GM18907 (cell line): ENCODE measurements around the gene NOMO2.
"Not testable (repeated sequence)": the region's sequence is repeated elsewhere in the genome, so short reads cannot be mapped to it uniquely, and the experiment has no call there.

Experiments used
- ATAC-seq: cut with Tn5 transposase; IDR thresholded peaks from one replicate; pipeline ENCODE4 v1.9.1; 2021; ENCODE audit warnings: mild to moderate bottlenecking, moderate library complexity; ENCODE audit not compliant: unreplicated experiment

Gene NOMO2

GRCh38 chr16:18521445-18522181, 40.3 kb downstream of the NOMO2 start:
- ATAC-seq = not testable (repeated sequence)

GRCh38 chr16:18518536-18519283, 43.2 kb downstream of the NOMO2 start:
- not testable (repeated sequence) for ATAC-seq

GRCh38 chr16:18498430-18498829, 63.5 kb downstream of the NOMO2 start:
- ATAC-seq = not testable (repeated sequence)

DNA sequence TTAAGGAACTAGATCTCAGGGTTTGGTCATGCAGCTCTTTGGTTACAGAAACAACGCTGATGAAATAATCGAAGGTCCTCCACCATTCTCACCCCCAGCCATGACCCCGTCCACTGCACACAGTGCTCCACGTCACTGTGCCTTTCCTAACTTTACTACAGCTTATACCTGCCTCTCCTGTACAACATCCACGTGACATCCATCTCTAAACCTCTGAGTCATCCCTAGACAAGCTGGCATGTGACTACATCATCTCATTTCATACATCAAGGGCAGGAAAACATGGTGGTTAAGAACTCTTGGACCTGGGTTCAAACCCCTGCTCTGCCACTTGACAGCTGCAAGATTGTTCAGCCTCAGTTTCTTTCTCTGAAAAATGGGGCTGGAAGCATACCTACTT, 64.9 kb downstream of the NOMO2 start:
- not testable (repeated sequence) for ATAC-seq

- not testable (repeated sequence) for ATAC-seq
Measured at GRCh38 chr16:18492118-18492897, 69.6 kb downstream of the NOMO2 start.

- ATAC-seq = not testable (repeated sequence)
Measured at GRCh38 chr16:18436025-18436424, 125.9 kb downstream of the NOMO2 start.

GRCh38 chr16:18415827-18416226, 146.1 kb downstream of the NOMO2 start:
- ATAC-seq = not testable (repeated sequence)

DNA sequence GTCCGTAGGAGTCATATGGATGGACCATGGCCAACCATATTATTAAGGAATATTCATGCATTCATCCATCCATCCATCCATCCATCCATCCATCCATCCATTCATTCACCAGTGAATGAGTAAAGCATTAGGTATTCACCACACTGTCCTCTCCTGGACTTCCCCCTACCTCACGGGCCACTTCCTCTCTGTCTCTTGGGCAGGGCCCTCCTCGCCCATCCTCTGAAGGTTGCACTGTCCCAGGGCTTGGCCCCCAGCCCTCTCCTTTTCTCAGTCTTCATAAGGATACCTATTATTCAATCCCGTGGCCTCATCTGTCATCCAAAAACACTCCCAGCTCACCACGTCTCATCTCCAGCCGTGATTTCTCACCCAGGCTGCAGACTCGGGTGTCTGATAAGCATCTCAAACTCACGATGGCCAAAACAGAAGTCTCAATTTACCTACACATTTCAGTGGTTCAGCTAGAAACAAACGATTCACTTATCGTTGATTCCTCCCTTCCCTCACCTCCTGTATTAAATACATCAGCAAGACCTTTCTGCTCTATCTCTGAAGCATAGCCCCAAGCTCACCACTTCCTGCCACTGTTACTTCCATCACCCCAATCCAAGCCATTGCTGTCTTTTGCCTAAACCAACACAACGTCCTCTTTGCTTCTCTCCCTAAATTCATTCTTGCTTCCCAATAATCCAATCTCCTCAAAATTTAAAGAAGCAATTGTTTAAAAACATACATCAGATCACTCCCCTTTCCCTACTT, 152.2 kb downstream of the NOMO2 start:
- not testable (repeated sequence) for ATAC-seq

- ATAC-seq = peak; percentile 59
Measured at GRCh38 chr16:18401851-18402657, 159.8 kb downstream of the NOMO2 start.

- ATAC-seq = not testable (repeated sequence)
Measured at GRCh38 chr16:18401159-18401558, 160.7 kb downstream of the NOMO2 start.

GRCh38 chr16:18394363-18394762, 167.5 kb downstream of the NOMO2 start:
- not testable (repeated sequence) for ATAC-seq

- ATAC-seq = not testable (repeated sequence)
Measured at GRCh38 chr16:18387767-18388166, 174.1 kb downstream of the NOMO2 start.

- not testable (repeated sequence) for ATAC-seq
Measured at GRCh38 chr16:18386517-18386916, 175.4 kb downstream of the NOMO2 start.

DNA sequence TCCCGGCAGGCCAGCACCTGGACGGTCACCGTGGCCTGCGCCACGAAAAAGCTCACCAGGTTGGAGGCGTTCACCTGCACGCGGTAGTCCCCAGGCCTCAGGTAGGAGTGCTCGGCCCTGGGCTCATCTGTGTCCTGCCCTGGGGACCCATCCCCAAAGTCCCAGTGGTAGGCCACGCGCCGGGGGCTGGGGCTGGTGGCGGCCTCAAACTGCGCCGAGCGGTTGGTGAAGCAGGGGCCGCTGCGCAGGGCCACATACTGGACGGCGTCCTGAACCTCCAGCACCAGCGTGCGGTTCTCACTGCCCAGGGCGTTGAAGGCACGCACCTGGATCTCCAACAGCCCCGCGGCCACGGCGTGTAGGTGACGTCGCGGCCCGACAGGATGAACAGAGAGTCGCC, 176.6 kb downstream of the NOMO2 start:
- not testable (repeated sequence) for ATAC-seq

DNA sequence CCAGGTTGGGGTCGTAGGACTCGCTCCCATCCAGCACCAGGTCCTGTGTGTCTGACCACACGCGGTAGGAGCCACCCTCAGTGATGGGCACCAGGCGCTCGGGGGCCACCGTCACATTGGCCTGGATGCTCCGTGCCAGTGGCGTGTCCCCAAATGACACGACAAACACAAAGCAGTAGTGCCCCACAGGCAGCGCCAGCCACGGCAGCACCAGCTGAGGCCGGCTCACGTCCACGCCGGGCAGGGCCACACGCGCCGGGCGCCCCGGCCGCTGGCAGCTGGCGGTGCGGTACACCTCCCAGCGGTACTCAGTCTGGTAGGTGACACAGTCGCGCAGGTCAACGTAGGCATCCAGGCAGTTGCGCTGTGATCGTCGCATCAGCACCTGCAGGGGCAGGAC, 177.0 kb downstream of the NOMO2 start:
- not testable (repeated sequence) for ATAC-seq

GRCh38 chr16:18384098-18384636, 177.7 kb downstream of the NOMO2 start:
- not testable (repeated sequence) for ATAC-seq

DNA sequence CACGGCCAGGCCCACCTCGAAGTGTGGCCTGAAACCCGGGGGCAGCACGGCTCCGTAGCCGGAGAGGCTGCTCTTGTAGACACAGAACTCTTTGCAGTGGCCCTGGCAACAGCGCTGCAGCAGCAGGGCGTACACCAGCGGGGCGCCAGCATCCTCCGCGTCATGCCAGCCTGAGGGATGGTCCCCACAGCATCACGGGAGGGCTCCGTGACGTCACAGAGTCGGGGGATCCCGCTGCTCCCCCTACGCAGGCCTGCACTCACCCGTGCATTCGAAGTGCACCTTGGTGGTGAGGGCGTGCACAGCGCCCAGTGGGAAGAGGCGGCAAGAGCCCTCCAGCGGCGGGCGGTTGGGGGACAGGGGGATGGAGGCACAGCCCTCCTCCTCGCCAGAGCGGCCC, 179.2 kb downstream of the NOMO2 start:
- not testable (repeated sequence) for ATAC-seq
